GM12873 (cell line): ENCODE results near the gene VAC14.
A peak's percentile ranks its signal among the peaks of the same experiment; 100 is the strongest.

ENCODE experiments used
- TF ChIP-seq, protein P1 (sequence below): IDR thresholded peaks from 2 replicates; pipeline ENCODE4 v1.5.1; 2012; ENCODE audit warnings: low read depth, mild to moderate bottlenecking, moderate library complexity, low read length, control low read depth; ENCODE audit not compliant: insufficient read depth; ENCODE audit errors: missing control alignments

Gene VAC14

GRCh38 chr16:70680495-70681381 lies 120.2 kb downstream of the VAC14 start:
- TF ChIP-seq, protein P1, sequence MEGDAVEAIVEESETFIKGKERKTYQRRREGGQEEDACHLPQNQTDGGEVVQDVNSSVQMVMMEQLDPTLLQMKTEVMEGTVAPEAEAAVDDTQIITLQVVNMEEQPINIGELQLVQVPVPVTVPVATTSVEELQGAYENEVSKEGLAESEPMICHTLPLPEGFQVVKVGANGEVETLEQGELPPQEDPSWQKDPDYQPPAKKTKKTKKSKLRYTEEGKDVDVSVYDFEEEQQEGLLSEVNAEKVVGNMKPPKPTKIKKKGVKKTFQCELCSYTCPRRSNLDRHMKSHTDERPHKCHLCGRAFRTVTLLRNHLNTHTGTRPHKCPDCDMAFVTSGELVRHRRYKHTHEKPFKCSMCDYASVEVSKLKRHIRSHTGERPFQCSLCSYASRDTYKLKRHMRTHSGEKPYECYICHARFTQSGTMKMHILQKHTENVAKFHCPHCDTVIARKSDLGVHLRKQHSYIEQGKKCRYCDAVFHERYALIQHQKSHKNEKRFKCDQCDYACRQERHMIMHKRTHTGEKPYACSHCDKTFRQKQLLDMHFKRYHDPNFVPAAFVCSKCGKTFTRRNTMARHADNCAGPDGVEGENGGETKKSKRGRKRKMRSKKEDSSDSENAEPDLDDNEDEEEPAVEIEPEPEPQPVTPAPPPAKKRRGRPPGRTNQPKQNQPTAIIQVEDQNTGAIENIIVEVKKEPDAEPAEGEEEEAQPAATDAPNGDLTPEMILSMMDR, result no peak

- TF ChIP-seq, protein P1, result peak; percentile 41
Observed at GRCh38 chr16:70679671-70680494, 121.1 kb downstream of the VAC14 start.

DNA sequence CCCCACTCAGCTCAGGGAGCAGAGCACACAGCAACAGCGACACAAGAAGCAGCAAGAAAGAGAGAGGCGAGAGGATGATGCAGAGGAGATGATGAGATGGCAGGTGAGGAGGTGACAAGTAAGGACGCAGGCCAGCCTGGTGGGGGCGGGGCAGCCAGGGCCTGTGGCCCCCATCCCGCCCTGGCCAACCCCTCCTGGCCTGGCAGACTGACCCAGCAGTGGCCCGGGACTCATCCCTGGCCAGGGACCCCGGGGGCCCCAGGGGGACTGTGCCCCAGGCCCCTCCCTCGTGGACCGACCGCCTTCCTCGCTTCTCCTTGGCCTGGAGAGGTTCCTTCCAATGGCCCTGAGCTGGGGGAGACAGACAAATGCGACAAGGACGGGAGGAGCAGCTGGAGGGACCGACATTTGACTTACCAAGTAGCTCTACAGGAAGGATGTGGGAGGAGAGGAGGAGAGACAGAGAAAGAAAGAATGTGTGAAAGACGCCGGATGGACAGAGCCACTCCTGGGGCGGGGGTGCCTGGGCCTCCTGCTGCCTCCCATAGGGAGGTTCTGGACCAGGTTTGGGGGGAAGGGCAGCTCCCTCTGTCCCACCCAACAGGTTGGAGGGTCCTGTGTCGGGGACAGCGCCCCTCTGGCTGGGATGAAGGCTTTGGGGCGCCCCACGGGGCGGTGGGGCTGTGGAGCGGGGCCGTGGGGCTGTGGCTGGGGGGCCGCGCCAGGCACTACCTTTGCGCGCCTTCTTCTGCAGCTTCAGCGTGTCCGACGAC lies 121.9 kb downstream of the VAC14 start:
- TF ChIP-seq, protein P1, result no peak

DNA sequence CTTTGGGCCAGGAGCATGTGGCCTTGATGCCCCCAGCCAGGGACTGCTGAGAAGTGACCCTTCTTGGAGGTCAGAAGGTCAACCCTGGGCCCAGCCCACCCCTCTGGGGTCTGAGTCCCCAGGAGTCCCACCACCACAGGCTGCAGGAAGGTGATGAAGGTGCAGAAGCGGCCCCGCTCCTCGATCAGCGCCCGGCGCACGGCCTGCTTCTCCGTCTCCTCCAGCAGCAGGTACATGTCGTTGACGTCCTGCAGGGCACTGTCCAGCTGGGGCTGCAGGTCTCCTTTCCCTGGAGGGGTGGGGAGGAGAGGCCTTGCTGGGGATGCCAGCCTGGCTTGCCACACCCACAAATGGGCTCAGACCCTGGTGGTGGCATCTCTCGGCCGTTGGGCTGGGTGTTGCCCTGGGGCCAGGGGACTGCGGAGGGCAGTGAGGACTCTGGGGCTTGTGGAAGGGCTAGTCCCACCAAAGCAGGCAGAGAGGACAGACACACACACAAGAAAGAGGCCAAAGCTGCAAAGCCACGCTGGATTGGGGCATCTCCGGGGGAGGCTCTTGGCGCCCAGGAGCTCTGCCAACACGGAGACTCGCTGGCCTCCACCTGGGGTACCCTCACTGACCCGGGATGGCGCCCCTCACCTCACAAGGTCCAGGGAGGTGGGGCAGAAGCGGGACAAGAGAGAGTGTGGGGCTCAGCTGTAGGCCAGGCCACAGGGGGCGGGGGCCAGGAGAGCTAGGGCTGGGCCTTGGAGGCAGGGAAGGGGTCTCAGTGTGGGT lies 122.6 kb downstream of the VAC14 start:
- TF ChIP-seq, protein P1, result no peak

DNA sequence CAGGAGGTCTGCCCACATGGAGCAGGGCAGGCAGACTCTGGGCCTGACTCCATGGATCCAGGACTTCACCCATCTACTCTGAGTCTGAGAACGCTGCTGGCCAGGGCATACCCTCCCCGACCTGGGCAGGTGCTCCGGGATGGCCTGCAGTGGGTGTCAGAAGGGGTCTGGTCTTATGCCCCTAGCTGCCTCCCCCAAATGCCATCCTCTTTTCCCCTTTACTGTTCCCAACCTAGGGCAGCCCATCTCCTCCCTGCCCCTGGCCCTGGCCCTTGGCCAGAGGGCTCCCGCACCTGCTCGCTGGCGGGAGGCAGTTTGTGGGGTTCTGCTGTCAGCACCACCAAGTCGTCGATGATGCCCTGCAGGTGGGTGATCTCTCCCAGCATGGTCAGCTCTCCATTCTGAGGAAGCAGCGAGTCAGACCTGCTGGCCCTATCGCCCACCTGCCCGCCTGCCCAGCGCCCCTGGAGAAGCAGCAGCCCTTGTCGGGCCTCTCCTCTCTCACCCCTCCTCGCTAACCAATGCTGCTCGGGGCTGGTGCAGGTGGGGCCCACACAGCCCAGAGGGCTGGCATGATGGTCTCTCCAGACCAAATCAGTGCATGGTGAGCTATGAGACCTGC lies 123.3 kb downstream of the VAC14 start:
- TF ChIP-seq, protein P1, result no peak

- TF ChIP-seq, protein P1, result no peak
Observed at GRCh38 chr16:70676675-70677498, 124.1 kb downstream of the VAC14 start.
